Lower leg skin (tissue), 3 donors: ENCODE results near the gene BBS7.

Experiments
- CTCF ChIP-seq, 3 donors: fragments of 450-650 bp; IDR thresholded peaks; one replicate each; pipeline ENCODE4 v1.5.1; 2016; ENCODE audit warnings: antibody characterized with exemption in 3 of 3, mild to moderate bottlenecking in 3 of 3, moderate library complexity in 2 of 3
- POLR2A ChIP-seq, 2 donors: fragments of 450-650 bp; IDR thresholded peaks; one replicate each; pipeline ENCODE4 v1.6.1; 2016 to 2017; ENCODE audit warnings: antibody characterized with exemption in 2 of 2, mild to moderate bottlenecking in 1 of 2, moderate library complexity in 1 of 2

- no peak for TF ChIP-seq CTCF (IDR thresholded peaks at IDR 0.05)
- TF ChIP-seq POLR2A (IDR thresholded peaks at IDR 0.05), result no peak
These were observed 50.9 kb downstream of the BBS7 start for GRCh38 chr4:121819216-121819965.
